ENCODE data around the gene CMTM4.
A peak's percentile ranks its signal among the peaks of the same experiment; 100 is the strongest.
"Not testable (repeated sequence)": the region's sequence is repeated elsewhere in the genome, so short reads cannot be mapped to it uniquely, and the experiment has no call there.

Gene CMTM4

GRCh38 chr16:66622863-66623262, 73.7 kb downstream of the CMTM4 start:
- DNase-seq: no peak
- in situ Hi-C loops (cut with MboI; ENCODE audit: low pct_unique_long_range_greater_than_20kb, low sequenced_read_pairs): no loop called here

- no peak for DNase-seq
- in situ Hi-C loops (cut with MboI; ENCODE audit: low pct_unique_long_range_greater_than_20kb, low sequenced_read_pairs): no loop called here
Measured at GRCh38 chr16:66621973-66622372, 74.6 kb downstream of the CMTM4 start.

- DNase-seq: no peak
- in situ Hi-C loops (cut with MboI; ENCODE audit: low pct_unique_long_range_greater_than_20kb, low sequenced_read_pairs): no loop called here
Measured at GRCh38 chr16:66620429-66620795, 76.1 kb downstream of the CMTM4 start.

- in situ Hi-C loops (cut with MboI; ENCODE audit: low pct_unique_long_range_greater_than_20kb, low sequenced_read_pairs): no loop called here
- DNase-seq: peak; percentile 63
Measured at GRCh38 chr16:66619534-66620428, 76.8 kb downstream of the CMTM4 start.

- no peak for DNase-seq
- in situ Hi-C loops (cut with MboI; ENCODE audit: low pct_unique_long_range_greater_than_20kb, low sequenced_read_pairs): no loop called here
Measured at GRCh38 chr16:66618588-66619375, 77.8 kb downstream of the CMTM4 start.

GRCh38 chr16:66617728-66618127, 78.8 kb downstream of the CMTM4 start:
- in situ Hi-C loops (cut with MboI; ENCODE audit: low pct_unique_long_range_greater_than_20kb, low sequenced_read_pairs): no loop called here
- no peak for DNase-seq

- no peak for DNase-seq
- in situ Hi-C loops (cut with MboI; ENCODE audit: low pct_unique_long_range_greater_than_20kb, low sequenced_read_pairs): no loop called here
Measured at GRCh38 chr16:66617010-66617434, 79.5 kb downstream of the CMTM4 start.

GRCh38 chr16:66616592-66616991, 80.0 kb downstream of the CMTM4 start:
- no peak for DNase-seq
- in situ Hi-C loops (cut with MboI; ENCODE audit: low pct_unique_long_range_greater_than_20kb, low sequenced_read_pairs): no loop called here

GRCh38 chr16:66616169-66616568, 80.4 kb downstream of the CMTM4 start:
- in situ Hi-C loops (cut with MboI; ENCODE audit: low pct_unique_long_range_greater_than_20kb, low sequenced_read_pairs): no loop called here
- DNase-seq: no peak

GRCh38 chr16:66614161-66614802, 82.3 kb downstream of the CMTM4 start:
- no peak for DNase-seq
- in situ Hi-C loops (cut with MboI; ENCODE audit: low pct_unique_long_range_greater_than_20kb, low sequenced_read_pairs): no loop called here

- in situ Hi-C loops (cut with MboI; ENCODE audit: low pct_unique_long_range_greater_than_20kb, low sequenced_read_pairs): no loop called here
- DNase-seq: no peak
Measured at GRCh38 chr16:66612422-66612821, 84.1 kb downstream of the CMTM4 start.

GRCh38 chr16:66611911-66612310, 84.6 kb downstream of the CMTM4 start:
- in situ Hi-C loops (cut with MboI; ENCODE audit: low pct_unique_long_range_greater_than_20kb, low sequenced_read_pairs); DNase-seq: not testable (repeated sequence)

- in situ Hi-C loops (cut with MboI; ENCODE audit: low pct_unique_long_range_greater_than_20kb, low sequenced_read_pairs): no loop called here
- DNase-seq: no peak
Measured at GRCh38 chr16:66610111-66610820, 86.3 kb downstream of the CMTM4 start.

GRCh38 chr16:66609139-66609510, 87.4 kb downstream of the CMTM4 start:
- no peak for DNase-seq
- in situ Hi-C loops (cut with MboI; ENCODE audit: low pct_unique_long_range_greater_than_20kb, low sequenced_read_pairs): no loop called here

GRCh38 chr16:66608241-66609138, 88.1 kb downstream of the CMTM4 start:
- in situ Hi-C loops (cut with MboI; ENCODE audit: low pct_unique_long_range_greater_than_20kb, low sequenced_read_pairs): no loop called here
- DNase-seq: peak; percentile 95

- DNase-seq: no peak
- in situ Hi-C loops (cut with MboI; ENCODE audit: low pct_unique_long_range_greater_than_20kb, low sequenced_read_pairs): no loop called here
Measured at GRCh38 chr16:66605979-66606751, 90.4 kb downstream of the CMTM4 start.

- DNase-seq: no peak
Measured at GRCh38 chr16:66605177-66605978, 91.2 kb downstream of the CMTM4 start.

More at GRCh38 chr16:66605177-66605978, 91.2 kb downstream of the CMTM4 start:
- in situ Hi-C loops (cut with MboI; ENCODE audit: low pct_unique_long_range_greater_than_20kb, low sequenced_read_pairs): no loop called here

All from KBM-7 (cell line).